Kidney (tissue), 14 donors: Measurements from ENCODE around the gene MYL11. TPM values are rescaled to one million over a fixed set of nuclear protein-coding genes. Genes with fewer than 3 reads are reported as not detected.
A peak's percentile ranks its signal among the peaks of the same experiment; 100 is the strongest.

Experiments used
- DNase-seq, 5 donors: peaks; one replicate each; pipeline ENCODE4 v3.0.0-alpha.2; 2013 to 2020
- FAIRE-seq: peaks from 2 replicates; lab custom pipeline; 2012; peaks lifted over from hg19 to GRCh38; lab: Jason Lieb, UNC
- H3K27ac ChIP-seq, 2 donors: one replicate each; pipeline ENCODE4 v1.7.0; 2013; ENCODE audit warnings: low read depth in 2 of 2, low read length in 2 of 2, inconsistent platforms in 1 of 2
- H3K27me3 ChIP-seq: one replicate; pipeline ENCODE4 v1.7.1; 2013; ENCODE audit warnings: low read length, inconsistent platforms; ENCODE audit not compliant: control insufficient read depth, insufficient read depth
- H3K36me3 ChIP-seq, 3 donors: one replicate each; pipeline versions ENCODE4 v1.7.0 to v1.7.1; 2013; ENCODE audit warnings: low read length in 3 of 3, control low read depth in 1 of 3, inconsistent platforms in 1 of 3; ENCODE audit not compliant: insufficient read depth in 3 of 3, control insufficient read depth in 2 of 3
- H3K4me1 ChIP-seq, 3 donors: one replicate each; pipeline versions ENCODE4 v1.7.0 to v1.7.1; 2013; ENCODE audit warnings: low read length in 3 of 3, inconsistent platforms in 1 of 3, low read depth in 1 of 3; ENCODE audit not compliant: control insufficient read depth in 2 of 3, insufficient read depth in 2 of 3
- H3K4me3 ChIP-seq, 3 donors: one replicate each; pipeline versions ENCODE4 v1.7.0 to v1.8.1; 2013; ENCODE audit warnings: low read length in 3 of 3, control low read depth in 1 of 3, inconsistent platforms in 1 of 3
- H3K9ac ChIP-seq, 3 donors: one replicate each; pipeline versions ENCODE4 v1.7.0 to v1.7.1; 2013; ENCODE audit warnings: low read length in 3 of 3, control low read depth in 1 of 3, inconsistent platforms in 1 of 3
- H3K9me3 ChIP-seq, 3 donors: one replicate each; pipeline versions ENCODE4 v1.7.0 to v1.7.1; 2013; ENCODE audit warnings: low read length in 3 of 3, control low read depth in 1 of 3, inconsistent platforms in 1 of 3; ENCODE audit not compliant: control insufficient read depth in 2 of 3, insufficient read depth in 1 of 3
- intact Hi-C: fragments of 100-400 bp; cut with DNase I; formaldehyde crosslinking; loops from one replicate; pipeline ENCODE4 v1.11.1; 2022
- polyA plus RNA-seq: library from polyadenylated mRNA; stranded (reverse); fragments of 350-450 nt; fragmentation: Illumina TruSeq; extraction: RNeasy Lipid Tissue Mini Kit (QIAGEN cat#74804); gene quantifications from one replicate; pipeline ENCODE4 v1.2.3, GENCODE V29; 2014; ENCODE audit warnings: low read depth, low replicate concordance; ENCODE audit not compliant: insufficient read depth
- total RNA-seq: library from RNA; stranded (reverse); fragmentation: NEBNext Ultra II Directional; extraction: Animal tissue kit (Norgen Biotek cat#: 25700); gene quantifications from one replicate; pipeline ENCODE4 v1.2.1, GENCODE V29; 2021
- TF ChIP-seq, protein P1 (sequence below): IDR thresholded peaks from 3 replicates; pipeline ENCODE4 v1.5.1; 2012; ENCODE audit warnings: mild to moderate bottlenecking, moderate library complexity, borderline replicate concordance; ENCODE audit not compliant: insufficient read depth; ENCODE audit errors: extremely low read depth
- donor health status: control.
- donor health status: control.
- donor health status: control.
- donor health status: control.
- donor health status: control.
- donor health status: DM: yes; HTN: yes; CAD: no.
- donor health status: Normal renal cell carcinoma (clear cell type).

Gene MYL11
- total and polyA plus RNA-seq, 2 donors from 2014 or later, result 2.3 TPM; not detected in 1

DNA sequence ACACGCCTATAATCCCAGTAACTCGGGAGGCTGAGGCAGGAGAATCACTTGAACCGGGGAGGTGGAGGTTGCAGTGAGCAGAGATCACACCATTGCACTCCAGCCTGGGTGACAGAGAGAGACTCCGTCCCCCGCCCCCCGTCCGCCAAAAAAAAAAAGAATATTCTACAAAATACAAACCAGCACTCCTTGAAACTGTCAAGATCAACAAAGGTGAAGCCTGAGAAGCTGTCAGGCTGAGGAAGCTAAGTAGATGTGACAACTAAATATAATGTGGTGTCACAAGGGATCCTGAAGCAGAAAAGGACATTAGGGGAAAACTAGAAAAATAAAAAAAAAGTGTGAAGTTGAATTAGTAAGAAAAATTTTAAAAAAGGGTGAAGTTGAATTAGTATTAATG lies 25.7 kb upstream of the MYL11 start:
- peaks cover 0 to 19% (median 14%) of the 10 kb centered on the region in 3 donors for H3K4me1 ChIP-seq
- intact Hi-C loops, result no loop called here
- no peaks in the 10 kb centered on the region for H3K9me3 ChIP-seq
- no peaks in the 10 kb centered on the region for H3K27me3 ChIP-seq
- H3K27ac ChIP-seq, result no peak overlapping the region
- FAIRE-seq (no peak), DNase-seq (no peak)
- no peak overlapping the region for H3K9ac ChIP-seq
- H3K4me3 ChIP-seq, result no peak overlapping the region
- TF ChIP-seq, protein P1, sequence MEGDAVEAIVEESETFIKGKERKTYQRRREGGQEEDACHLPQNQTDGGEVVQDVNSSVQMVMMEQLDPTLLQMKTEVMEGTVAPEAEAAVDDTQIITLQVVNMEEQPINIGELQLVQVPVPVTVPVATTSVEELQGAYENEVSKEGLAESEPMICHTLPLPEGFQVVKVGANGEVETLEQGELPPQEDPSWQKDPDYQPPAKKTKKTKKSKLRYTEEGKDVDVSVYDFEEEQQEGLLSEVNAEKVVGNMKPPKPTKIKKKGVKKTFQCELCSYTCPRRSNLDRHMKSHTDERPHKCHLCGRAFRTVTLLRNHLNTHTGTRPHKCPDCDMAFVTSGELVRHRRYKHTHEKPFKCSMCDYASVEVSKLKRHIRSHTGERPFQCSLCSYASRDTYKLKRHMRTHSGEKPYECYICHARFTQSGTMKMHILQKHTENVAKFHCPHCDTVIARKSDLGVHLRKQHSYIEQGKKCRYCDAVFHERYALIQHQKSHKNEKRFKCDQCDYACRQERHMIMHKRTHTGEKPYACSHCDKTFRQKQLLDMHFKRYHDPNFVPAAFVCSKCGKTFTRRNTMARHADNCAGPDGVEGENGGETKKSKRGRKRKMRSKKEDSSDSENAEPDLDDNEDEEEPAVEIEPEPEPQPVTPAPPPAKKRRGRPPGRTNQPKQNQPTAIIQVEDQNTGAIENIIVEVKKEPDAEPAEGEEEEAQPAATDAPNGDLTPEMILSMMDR, result no peak
- peaks cover 0 to 20% (median 2%) of the 10 kb centered on the region in 3 donors for H3K36me3 ChIP-seq

DNA sequence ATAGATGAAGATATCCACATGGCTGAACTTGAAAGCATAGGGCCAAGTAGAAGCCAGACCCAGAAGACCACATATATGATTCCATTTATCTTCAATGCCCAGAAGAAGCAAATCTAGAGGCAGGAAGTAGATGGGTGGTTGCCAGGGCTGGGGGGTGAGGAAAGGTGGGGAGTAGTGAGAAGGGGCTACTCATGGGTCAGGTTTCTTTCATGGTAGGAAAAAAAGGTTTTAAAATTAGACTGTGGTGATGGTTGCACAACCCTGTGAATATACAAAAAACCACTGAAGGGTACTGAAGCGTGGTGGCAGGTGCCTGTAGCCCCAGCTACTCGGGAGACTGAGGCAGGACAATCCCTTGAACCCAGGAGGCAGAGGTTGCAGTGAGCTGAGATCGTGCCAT lies 24.9 kb upstream of the MYL11 start:
- intact Hi-C loops, result no loop called here
- peaks cover 0 to 21% (median 19%) of the 10 kb centered on the region in 3 donors for H3K4me1 ChIP-seq
- no peak overlapping the region for H3K27ac ChIP-seq
- no peaks in the 10 kb centered on the region for H3K27me3 ChIP-seq
- TF ChIP-seq, protein P1, result no peak
- peaks cover 0 to 20% (median 2%) of the 10 kb centered on the region in 3 donors for H3K36me3 ChIP-seq
- no peak overlapping the region for H3K9ac ChIP-seq
- no peak overlapping the region for H3K4me3 ChIP-seq
- no peak for FAIRE-seq
- H3K9me3 ChIP-seq, result no peaks in the 10 kb centered on the region
- peak in 1 of 5 donors; percentile 12 for DNase-seq

DNA sequence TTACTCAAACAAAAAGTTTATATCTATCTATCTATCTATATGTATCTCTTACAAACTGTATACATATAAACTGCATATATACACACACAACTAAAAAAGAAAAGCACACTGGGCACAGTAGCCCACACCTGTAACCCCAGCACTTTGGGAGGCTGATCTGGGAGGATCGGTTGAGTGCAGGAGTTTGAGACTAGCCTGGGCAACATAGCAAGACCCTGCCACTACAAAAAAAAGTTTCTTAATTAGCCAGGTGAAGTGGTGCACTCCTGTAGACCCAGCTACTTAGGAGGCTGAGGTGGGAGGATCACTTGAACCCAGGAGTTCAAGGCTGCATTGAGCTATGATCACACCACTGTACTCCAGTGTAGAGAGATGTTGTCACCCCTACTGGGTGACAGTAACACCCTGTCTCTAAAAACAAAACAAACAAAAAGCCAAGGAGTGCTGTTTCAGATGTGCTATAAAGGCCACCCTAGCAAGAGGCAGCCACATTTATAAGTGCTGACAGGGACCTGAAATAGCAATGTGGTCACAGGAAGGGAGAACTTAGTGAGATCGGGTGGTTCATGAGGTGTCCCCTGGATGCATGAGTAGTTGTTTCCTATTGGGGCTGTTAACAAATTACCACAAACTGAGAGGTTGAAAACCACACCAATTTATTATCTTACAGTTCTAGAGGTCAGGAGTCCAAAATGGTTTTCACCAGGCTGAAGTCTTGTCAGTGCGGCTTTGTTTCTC lies 24.3 kb upstream of the MYL11 start:
- no peak for FAIRE-seq
- H3K9me3 ChIP-seq, result no peaks in the 10 kb centered on the region
- H3K27me3 ChIP-seq, result no peaks in the 10 kb centered on the region
- H3K36me3 ChIP-seq, result peaks cover 0 to 20% (median 2%) of the 10 kb centered on the region in 3 donors
- intact Hi-C loops, result no loop called here
- TF ChIP-seq, protein P1, result no peak
- H3K4me3 ChIP-seq, result no peak overlapping the region
- DNase-seq, result no peak
- H3K4me1 ChIP-seq, result peaks cover 0 to 21% (median 19%) of the 10 kb centered on the region in 3 donors
- H3K27ac ChIP-seq, result peak overlapping the region in 1 of 2 donors; percentile 11
- no peak overlapping the region for H3K9ac ChIP-seq
